Glutamatergic neuron (in vitro differentiated cells): ENCODE measurements around the gene GGA3. TPM values are rescaled to one million over a fixed set of nuclear protein-coding genes. Genes with fewer than 3 reads are reported as not detected.
A peak's percentile ranks its signal among the peaks of the same experiment; 100 is the strongest.

Experiments used
- DNase-seq: peaks from one replicate; pipeline ENCODE4 v3.0.0; 2022
- H3K27ac Mint-ChIP-seq: one replicate; pipeline ENCODE4 v1.8.0; 2020; ENCODE audit warnings: mild to moderate bottlenecking, mixed read lengths, inconsistent platforms; ENCODE audit not compliant: unreplicated experiment
- H3K27me3 Mint-ChIP-seq: one replicate; pipeline ENCODE4 v1.8.0; 2020; ENCODE audit warnings: mild to moderate bottlenecking, moderate library complexity, mixed read lengths, inconsistent platforms; ENCODE audit not compliant: unreplicated experiment
- H3K36me3 Mint-ChIP-seq: one replicate; pipeline ENCODE4 v1.8.0; 2020; ENCODE audit warnings: mild to moderate bottlenecking, mixed read lengths, inconsistent platforms; ENCODE audit not compliant: unreplicated experiment
- H3K4me1 Mint-ChIP-seq: one replicate; pipeline ENCODE4 v1.8.0; 2020; ENCODE audit warnings: mild to moderate bottlenecking, low read depth, mixed read lengths, inconsistent platforms; ENCODE audit not compliant: unreplicated experiment
- H3K4me3 Mint-ChIP-seq: one replicate; pipeline ENCODE4 v1.8.0; 2020; ENCODE audit warnings: mild to moderate bottlenecking, mixed read lengths, inconsistent platforms; ENCODE audit not compliant: unreplicated experiment
- H3K9me3 Mint-ChIP-seq: one replicate; pipeline ENCODE4 v1.8.0; 2020; ENCODE audit warnings: mild to moderate bottlenecking, moderate library complexity, mixed read lengths, inconsistent platforms; ENCODE audit not compliant: unreplicated experiment
- total RNA-seq: library from RNA; stranded (reverse); fragmentation: NEBNext Ultra II Directional; extraction: Animal tissue kit (Norgen Biotek cat#: 25700); gene quantifications from one replicate; pipeline ENCODE4 v1.2.1, GENCODE V29; 2021; ENCODE audit not compliant: unreplicated experiment
- TF ChIP-seq, protein P1 (sequence below): fragments of 200-600 bp; sonication (generic); IDR thresholded peaks from one replicate; pipeline ENCODE4 v1.5.0; 2021; ENCODE audit not compliant: partially characterized antibody, unreplicated experiment

GGA3 gene
- total RNA-seq, 1 donor from 2014 or later: 65.0 TPM

DNA sequence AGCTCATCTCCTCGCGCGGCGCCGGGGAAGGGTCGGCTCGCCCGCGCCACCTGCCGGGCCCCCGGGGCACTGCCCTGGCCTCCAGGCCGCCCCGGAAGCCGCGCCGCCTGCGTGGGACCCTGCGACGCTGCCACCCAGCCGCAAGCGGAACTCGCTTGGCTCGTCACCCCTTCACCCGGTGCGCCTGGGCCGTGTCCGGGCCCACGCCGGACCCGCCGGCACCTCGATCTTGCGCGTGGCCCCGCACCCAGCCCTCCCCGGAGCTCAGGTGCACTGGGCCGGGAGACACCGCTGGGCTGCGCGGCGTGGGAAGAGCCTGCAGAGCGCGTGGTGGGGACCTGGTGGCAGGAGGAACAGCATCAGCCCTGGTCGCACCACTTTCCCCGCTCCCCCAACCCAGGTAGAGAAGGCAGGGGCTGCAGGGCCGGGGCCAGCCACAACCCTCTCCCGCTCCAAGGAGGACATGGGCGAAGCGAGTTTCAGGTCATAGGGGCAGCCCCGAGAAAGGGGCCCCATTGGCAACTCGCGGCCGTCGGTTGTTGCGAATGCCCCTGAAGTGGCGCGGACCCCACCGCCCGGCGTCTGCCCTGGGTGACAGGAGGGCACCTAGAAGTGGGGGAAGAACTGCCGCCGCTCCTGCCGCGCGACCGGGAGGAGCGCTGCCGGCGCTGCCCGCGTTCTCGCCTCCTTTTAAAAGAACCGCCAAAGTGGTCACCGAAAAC, 10.0 kb upstream of the GGA3 start:
- Mint-ChIP-seq H3K4me1 (peaks cover 2% of the 10 kb centered on the region), H3K27me3 (peaks cover 7% of the 10 kb centered on the region), H3K9me3 (peaks cover 4% of the 10 kb centered on the region), H3K4me3 (peak overlapping the region; percentile 84), H3K27ac (no peak overlapping the region), H3K36me3 (no peaks in the 10 kb centered on the region)
- peak; percentile 86 for DNase-seq
- TF ChIP-seq, protein P1, sequence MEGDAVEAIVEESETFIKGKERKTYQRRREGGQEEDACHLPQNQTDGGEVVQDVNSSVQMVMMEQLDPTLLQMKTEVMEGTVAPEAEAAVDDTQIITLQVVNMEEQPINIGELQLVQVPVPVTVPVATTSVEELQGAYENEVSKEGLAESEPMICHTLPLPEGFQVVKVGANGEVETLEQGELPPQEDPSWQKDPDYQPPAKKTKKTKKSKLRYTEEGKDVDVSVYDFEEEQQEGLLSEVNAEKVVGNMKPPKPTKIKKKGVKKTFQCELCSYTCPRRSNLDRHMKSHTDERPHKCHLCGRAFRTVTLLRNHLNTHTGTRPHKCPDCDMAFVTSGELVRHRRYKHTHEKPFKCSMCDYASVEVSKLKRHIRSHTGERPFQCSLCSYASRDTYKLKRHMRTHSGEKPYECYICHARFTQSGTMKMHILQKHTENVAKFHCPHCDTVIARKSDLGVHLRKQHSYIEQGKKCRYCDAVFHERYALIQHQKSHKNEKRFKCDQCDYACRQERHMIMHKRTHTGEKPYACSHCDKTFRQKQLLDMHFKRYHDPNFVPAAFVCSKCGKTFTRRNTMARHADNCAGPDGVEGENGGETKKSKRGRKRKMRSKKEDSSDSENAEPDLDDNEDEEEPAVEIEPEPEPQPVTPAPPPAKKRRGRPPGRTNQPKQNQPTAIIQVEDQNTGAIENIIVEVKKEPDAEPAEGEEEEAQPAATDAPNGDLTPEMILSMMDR: peak; percentile 81

DNA sequence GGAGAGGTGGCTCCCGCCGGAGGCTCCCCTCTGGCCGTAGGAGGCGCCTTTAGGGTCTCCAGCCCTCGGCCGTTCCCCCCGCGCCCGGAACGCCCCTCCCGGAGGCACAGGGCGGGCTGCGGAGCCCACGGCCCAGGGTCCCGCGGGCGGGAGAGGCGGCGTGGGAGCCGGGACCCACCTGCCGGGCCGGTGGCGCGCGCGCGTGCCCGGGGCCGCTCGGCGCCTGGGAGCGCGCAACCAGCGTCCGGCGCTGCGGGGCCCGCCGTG, 9.5 kb upstream of the GGA3 start, which contains the start of gene MIF4GD:
Gene MIF4GD, minus strand, starts transcription at position 266 of the 267 bp plus-strand sequence. CDS start 1,036 bp downstream, outside the sequence.
- H3K9me3 Mint-ChIP-seq: peaks cover 5% of the 10 kb centered on the region
- DNase-seq: no peak
- H3K27ac Mint-ChIP-seq: peak within 1 kb of the TSS; percentile 48

DNA sequence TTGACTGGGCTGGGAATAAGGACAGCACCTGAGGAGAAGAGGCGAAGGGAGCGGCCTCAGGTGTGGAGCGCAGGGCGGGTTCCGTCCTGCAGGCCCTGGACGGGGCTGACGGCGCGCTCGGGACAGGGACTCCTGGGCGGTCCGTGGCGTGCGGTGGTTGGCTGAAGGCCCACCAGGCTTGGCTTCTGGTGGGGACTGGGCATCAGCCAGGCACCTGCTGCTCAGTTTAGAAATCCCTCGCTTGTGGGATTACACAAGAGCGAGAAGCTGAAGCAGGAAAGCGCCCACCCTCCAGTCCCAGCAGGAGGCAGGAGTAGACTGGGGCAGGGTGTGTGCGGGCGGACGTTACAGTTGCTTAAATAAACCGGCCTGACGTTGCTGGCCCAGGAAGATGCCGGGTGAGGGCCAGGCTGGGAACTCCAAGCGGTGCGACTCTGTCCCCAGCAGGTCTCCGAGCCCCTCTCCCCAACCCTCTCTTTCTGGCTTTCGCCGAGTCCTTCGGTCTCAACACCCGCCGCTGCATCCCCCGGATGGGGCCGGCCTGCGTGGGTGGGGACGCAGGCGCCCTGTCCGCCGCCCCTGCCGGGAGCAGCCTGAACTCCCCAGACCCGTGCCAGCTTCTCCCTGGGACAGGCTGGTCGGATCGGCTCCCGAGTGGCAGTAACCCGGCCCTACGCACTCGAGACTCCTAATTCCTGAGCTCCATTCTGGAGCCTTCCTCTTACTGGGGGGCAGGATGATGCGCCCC, 9.0 kb upstream of the GGA3 start:
- peak overlapping the region; percentile 48 for H3K27ac Mint-ChIP-seq

More for the DNA sequence above, 9.5 kb upstream of the GGA3 start, which contains the start of gene MIF4GD:
- TF ChIP-seq, protein P1: no peak
- Mint-ChIP-seq H3K36me3 (no peaks in the 10 kb centered on the region), H3K4me1 (peaks cover 2% of the 10 kb centered on the region), H3K27me3 (peaks cover 7% of the 10 kb centered on the region), H3K4me3 (peak within 1 kb of the TSS; percentile 84)

DNA sequence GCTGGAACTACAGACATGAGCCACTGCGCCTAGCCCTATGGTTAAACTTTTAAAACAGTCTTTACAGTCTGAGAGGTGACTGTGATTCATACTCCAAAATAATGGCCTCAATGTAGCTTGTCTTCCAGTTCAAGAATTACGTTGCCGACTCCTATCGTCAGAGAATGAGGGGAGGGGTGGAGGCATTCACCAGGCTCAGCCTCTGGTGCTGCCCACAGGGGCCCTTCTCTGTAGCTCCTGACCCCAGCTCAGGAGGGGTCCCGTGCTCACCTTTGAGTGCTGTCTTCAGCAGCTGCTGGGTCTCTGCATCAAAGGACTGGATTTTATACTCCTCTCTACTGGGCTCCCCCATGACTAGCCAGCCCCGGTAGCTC, 8.4 kb upstream of the GGA3 start:
- TF ChIP-seq, protein P1: no peak
- Mint-ChIP-seq H3K9me3 (peaks cover 5% of the 10 kb centered on the region), H3K27ac (no peak overlapping the region)

More for the DNA sequence above, 9.0 kb upstream of the GGA3 start:
- DNase-seq: peak; percentile 72
- TF ChIP-seq, protein P1: no peak
- Mint-ChIP-seq H3K27me3 (peaks cover 7% of the 10 kb centered on the region), H3K4me1 (peaks cover 2% of the 10 kb centered on the region), H3K4me3 (peak overlapping the region; percentile 81), H3K9me3 (peaks cover 5% of the 10 kb centered on the region), H3K36me3 (no peaks in the 10 kb centered on the region)

More for the DNA sequence above, 8.4 kb upstream of the GGA3 start:
- peaks cover 7% of the 10 kb centered on the region for H3K27me3 Mint-ChIP-seq
- peak overlapping the region; percentile 81 for H3K4me3 Mint-ChIP-seq
- H3K36me3 Mint-ChIP-seq: no peaks in the 10 kb centered on the region
- peaks cover 2% of the 10 kb centered on the region for H3K4me1 Mint-ChIP-seq
- DNase-seq: no peak
